ENCODE results near the gene EIF2D.

Gene EIF2D

GRCh38 chr1:206566999-206567398 is 45.3 kb downstream of the EIF2D start:
- no peak overlapping the region for H3K4me3 ChIP-seq (ENCODE audit: low read depth in 1 of 2, low read length in 2 of 2)
- H3K36me3 ChIP-seq (ENCODE audit: control insufficient read depth in 1 of 2, insufficient read depth in 2 of 2, low read length in 2 of 2), result no peaks in the 10 kb centered on the region
- H3K27ac ChIP-seq (ENCODE audit: low read length), result no peak overlapping the region
- H3K27me3 ChIP-seq (ENCODE audit: low read depth, low read length), result no peaks in the 10 kb centered on the region
- H3K4me1 ChIP-seq (ENCODE audit: control insufficient read depth in 1 of 2, insufficient read depth in 2 of 2, low read length in 2 of 2), result no peaks in the 10 kb centered on the region
- H3K9me3 ChIP-seq (ENCODE audit: control insufficient read depth in 1 of 2, low read length in 2 of 2), result no peaks in the 10 kb centered on the region

GRCh38 chr1:206565995-206566394 is 46.3 kb downstream of the EIF2D start:
- Histone ChIP-seq H3K4me1 (ENCODE audit: control insufficient read depth in 1 of 2, insufficient read depth in 2 of 2, low read length in 2 of 2) (no peaks in the 10 kb centered on the region), H3K27ac (ENCODE audit: low read length) (no peak overlapping the region), H3K27me3 (ENCODE audit: low read depth, low read length) (no peaks in the 10 kb centered on the region), H3K36me3 (ENCODE audit: control insufficient read depth in 1 of 2, insufficient read depth in 2 of 2, low read length in 2 of 2) (no peaks in the 10 kb centered on the region), H3K9me3 (ENCODE audit: control insufficient read depth in 1 of 2, low read length in 2 of 2) (no peaks in the 10 kb centered on the region), H3K4me3 (ENCODE audit: low read depth in 1 of 2, low read length in 2 of 2) (no peak overlapping the region)

DNA sequence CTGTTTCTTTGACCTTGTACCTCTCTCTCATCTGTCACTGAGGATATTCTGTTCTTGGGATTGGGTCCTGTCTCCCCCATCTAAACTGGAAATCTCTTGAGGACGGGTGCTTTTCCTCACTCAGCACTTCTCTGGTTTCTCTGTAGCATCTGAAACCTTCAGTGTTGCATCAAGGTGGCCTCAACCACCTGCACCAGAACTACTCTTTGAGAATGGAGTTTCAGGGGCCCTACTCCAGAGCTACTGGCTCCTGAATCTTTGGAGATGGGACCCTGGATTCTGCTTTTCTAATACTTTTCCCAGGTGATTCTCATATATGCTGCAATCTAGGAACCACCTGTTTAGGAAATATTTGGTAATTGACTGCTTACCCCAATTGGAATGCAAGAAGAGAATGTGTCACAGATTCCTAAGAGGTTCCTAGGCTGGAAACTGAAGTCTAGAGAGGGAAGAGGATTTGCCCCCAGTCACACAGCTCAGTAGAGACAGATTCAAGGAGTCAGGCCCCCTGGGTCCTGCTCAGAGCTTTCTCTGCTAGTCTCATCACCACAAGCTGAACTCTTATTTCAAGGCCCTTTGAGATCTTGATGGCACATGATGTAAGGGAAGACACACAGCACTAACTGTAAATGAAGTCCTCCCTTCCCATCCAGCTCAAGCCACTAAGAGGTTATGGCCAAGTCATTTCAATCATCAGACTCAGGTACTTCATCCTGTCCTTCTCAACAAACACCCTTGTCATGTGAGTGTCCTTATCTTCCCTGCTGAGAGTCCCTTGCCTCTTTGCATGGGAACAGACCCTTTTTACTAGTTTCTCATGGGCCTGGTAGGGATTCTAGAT is 48.7 kb downstream of the EIF2D start:
- no peaks in the 10 kb centered on the region for H3K27me3 ChIP-seq (ENCODE audit: low read depth, low read length)
- H3K4me1 ChIP-seq (ENCODE audit: control insufficient read depth in 1 of 2, insufficient read depth in 2 of 2, low read length in 2 of 2), result peaks cover 6 to 9% of the 10 kb centered on the region in 2 donors
- H3K4me3 ChIP-seq (ENCODE audit: low read depth in 1 of 2, low read length in 2 of 2), result no peak overlapping the region
- H3K27ac ChIP-seq (ENCODE audit: low read length), result no peak overlapping the region
- H3K9me3 ChIP-seq (ENCODE audit: control insufficient read depth in 1 of 2, low read length in 2 of 2), result no peaks in the 10 kb centered on the region
- H3K36me3 ChIP-seq (ENCODE audit: control insufficient read depth in 1 of 2, insufficient read depth in 2 of 2, low read length in 2 of 2), result no peaks in the 10 kb centered on the region

DNA sequence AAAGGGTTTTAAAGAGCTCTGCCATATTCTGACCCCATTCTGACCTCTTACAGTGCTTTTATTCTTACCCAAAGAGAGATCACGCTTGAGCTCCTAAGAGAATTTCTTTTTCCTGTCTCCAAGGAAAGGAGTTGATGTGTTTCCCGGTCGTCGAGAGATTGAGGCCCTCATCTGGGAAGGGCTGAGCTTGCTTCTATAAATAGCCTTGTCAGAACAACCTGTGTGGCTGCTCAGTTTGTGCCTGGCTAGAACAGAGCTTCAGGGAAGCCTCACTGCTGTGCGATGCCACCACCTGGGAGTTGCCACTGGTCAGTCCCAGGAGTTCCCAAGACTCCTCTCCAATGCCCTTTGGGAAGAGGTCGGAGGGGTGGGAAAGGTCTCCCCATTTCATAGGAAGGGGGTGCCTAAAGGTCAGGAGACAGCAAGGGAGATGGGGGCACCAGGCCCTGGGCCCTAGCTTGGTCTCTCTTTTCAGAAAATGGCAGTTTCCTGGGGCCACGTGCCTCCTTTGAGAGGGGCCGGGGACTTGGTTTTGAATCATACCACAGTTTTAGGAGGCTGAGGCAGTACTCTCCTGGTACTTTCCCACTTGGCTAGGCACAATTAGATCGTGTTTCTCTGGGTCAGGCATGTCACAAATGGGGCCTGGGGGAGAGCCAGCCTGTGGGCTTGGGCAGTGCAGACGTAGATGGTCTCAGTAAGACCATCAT is 52.1 kb downstream of the EIF2D start:
- H3K36me3 ChIP-seq (ENCODE audit: control insufficient read depth in 1 of 2, insufficient read depth in 2 of 2, low read length in 2 of 2), result no peaks in the 10 kb centered on the region
- H3K4me3 ChIP-seq (ENCODE audit: low read depth in 1 of 2, low read length in 2 of 2), result peak overlapping the region in 1 of 2 donors; percentile 77
- peaks cover 15 to 36% of the 10 kb centered on the region in 2 donors for H3K4me1 ChIP-seq (ENCODE audit: control insufficient read depth in 1 of 2, insufficient read depth in 2 of 2, low read length in 2 of 2)
- peak overlapping the region; percentile 78 for H3K27ac ChIP-seq (ENCODE audit: low read length)
- no peaks in the 10 kb centered on the region for H3K9me3 ChIP-seq (ENCODE audit: control insufficient read depth in 1 of 2, low read length in 2 of 2)
- H3K27me3 ChIP-seq (ENCODE audit: low read depth, low read length), result no peaks in the 10 kb centered on the region

GRCh38 chr1:206559672-206559995 is 52.6 kb downstream of the EIF2D start:
- Histone ChIP-seq H3K4me1 (ENCODE audit: control insufficient read depth in 1 of 2, insufficient read depth in 2 of 2, low read length in 2 of 2) (peaks cover 15 to 37% of the 10 kb centered on the region in 2 donors), H3K9me3 (ENCODE audit: control insufficient read depth in 1 of 2, low read length in 2 of 2) (no peaks in the 10 kb centered on the region), H3K36me3 (ENCODE audit: control insufficient read depth in 1 of 2, insufficient read depth in 2 of 2, low read length in 2 of 2) (no peaks in the 10 kb centered on the region), H3K4me3 (ENCODE audit: low read depth in 1 of 2, low read length in 2 of 2) (peak overlapping the region in 1 of 2 donors; percentile 77), H3K27me3 (ENCODE audit: low read depth, low read length) (no peaks in the 10 kb centered on the region), H3K27ac (ENCODE audit: low read length) (peak overlapping the region; percentile 78)

GRCh38 chr1:206558794-206559671 is 53.2 kb downstream of the EIF2D start:
- Histone ChIP-seq H3K36me3 (ENCODE audit: control insufficient read depth in 1 of 2, insufficient read depth in 2 of 2, low read length in 2 of 2) (no peaks in the 10 kb centered on the region), H3K27ac (ENCODE audit: low read length) (peak overlapping the region; percentile 78), H3K4me1 (ENCODE audit: control insufficient read depth in 1 of 2, insufficient read depth in 2 of 2, low read length in 2 of 2) (peaks cover 15 to 37% of the 10 kb centered on the region in 2 donors), H3K4me3 (ENCODE audit: low read depth in 1 of 2, low read length in 2 of 2) (peak overlapping the region; percentile 73 to 77), H3K27me3 (ENCODE audit: low read depth, low read length) (no peaks in the 10 kb centered on the region), H3K9me3 (ENCODE audit: control insufficient read depth in 1 of 2, low read length in 2 of 2) (no peaks in the 10 kb centered on the region)

GRCh38 chr1:206557636-206558473 is 54.4 kb downstream of the EIF2D start:
- peaks cover 15 to 37% of the 10 kb centered on the region in 2 donors for H3K4me1 ChIP-seq (ENCODE audit: control insufficient read depth in 1 of 2, insufficient read depth in 2 of 2, low read length in 2 of 2)
- no peaks in the 10 kb centered on the region for H3K27me3 ChIP-seq (ENCODE audit: low read depth, low read length)
- peak overlapping the region; percentile 78 for H3K27ac ChIP-seq (ENCODE audit: low read length)
- H3K36me3 ChIP-seq (ENCODE audit: control insufficient read depth in 1 of 2, insufficient read depth in 2 of 2, low read length in 2 of 2), result no peaks in the 10 kb centered on the region
- no peaks in the 10 kb centered on the region for H3K9me3 ChIP-seq (ENCODE audit: control insufficient read depth in 1 of 2, low read length in 2 of 2)
- H3K4me3 ChIP-seq (ENCODE audit: low read depth in 1 of 2, low read length in 2 of 2), result peak overlapping the region; percentile 73 to 77

- Histone ChIP-seq H3K4me1 (ENCODE audit: control insufficient read depth in 1 of 2, insufficient read depth in 2 of 2, low read length in 2 of 2) (peaks cover 15 to 37% of the 10 kb centered on the region in 2 donors), H3K4me3 (ENCODE audit: low read depth in 1 of 2, low read length in 2 of 2) (peak overlapping the region; percentile 73 to 77)
These were observed 55.3 kb downstream of the EIF2D start for GRCh38 chr1:206556750-206557635.

DNA sequence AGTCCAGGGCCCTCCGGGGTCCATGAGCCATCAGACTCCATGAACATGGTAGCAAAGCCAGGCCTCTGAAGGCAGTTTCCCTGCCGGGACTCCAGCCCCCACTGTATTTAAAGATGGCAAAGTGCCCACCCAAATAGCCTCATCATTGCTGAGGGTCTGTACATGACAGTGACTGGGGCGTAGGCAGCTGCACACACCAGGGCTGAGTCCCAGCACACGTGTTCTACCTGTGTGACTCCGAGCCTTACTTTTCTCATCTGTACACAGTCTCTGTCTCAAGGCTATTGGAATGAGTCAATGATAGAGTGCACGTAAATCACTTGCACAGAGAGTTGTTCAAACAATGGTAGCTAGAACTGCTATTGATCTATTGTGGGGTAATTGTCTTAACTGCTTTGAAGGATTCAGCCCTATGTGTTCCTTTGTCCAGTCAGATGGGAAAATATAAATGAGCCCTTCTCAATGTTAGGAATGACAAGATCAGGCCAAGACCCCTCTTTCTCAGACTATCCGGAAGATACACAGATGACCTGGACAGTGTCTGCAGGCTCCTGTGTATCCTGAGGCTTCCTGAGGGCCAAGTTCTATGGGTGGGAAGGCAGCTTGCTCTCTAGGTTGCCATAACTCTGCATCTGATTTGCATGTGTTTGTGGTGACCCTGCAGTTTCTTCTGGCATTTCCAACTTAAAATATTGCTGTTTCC is 56.1 kb downstream of the EIF2D start:
- peak overlapping the region; percentile 16 for H3K27ac ChIP-seq (ENCODE audit: low read length)
- peaks cover 15 to 37% of the 10 kb centered on the region in 2 donors for H3K4me1 ChIP-seq (ENCODE audit: control insufficient read depth in 1 of 2, insufficient read depth in 2 of 2, low read length in 2 of 2)
- H3K36me3 ChIP-seq (ENCODE audit: control insufficient read depth in 1 of 2, insufficient read depth in 2 of 2, low read length in 2 of 2), result no peaks in the 10 kb centered on the region
- no peaks in the 10 kb centered on the region for H3K27me3 ChIP-seq (ENCODE audit: low read depth, low read length)
- no peaks in the 10 kb centered on the region for H3K9me3 ChIP-seq (ENCODE audit: control insufficient read depth in 1 of 2, low read length in 2 of 2)
- H3K4me3 ChIP-seq (ENCODE audit: low read depth in 1 of 2, low read length in 2 of 2), result peak overlapping the region in 1 of 2 donors; percentile 73

More at GRCh38 chr1:206556750-206557635, 55.3 kb downstream of the EIF2D start:
- Histone ChIP-seq H3K27ac (ENCODE audit: low read length) (peak overlapping the region; percentile 78), H3K9me3 (ENCODE audit: control insufficient read depth in 1 of 2, low read length in 2 of 2) (no peaks in the 10 kb centered on the region), H3K27me3 (ENCODE audit: low read depth, low read length) (no peaks in the 10 kb centered on the region), H3K36me3 (ENCODE audit: control insufficient read depth in 1 of 2, insufficient read depth in 2 of 2, low read length in 2 of 2) (no peaks in the 10 kb centered on the region)
